GM19324 (cell line): ENCODE data around the gene SPPL2B.

Experiments
- ATAC-seq: cut with Tn5 transposase; IDR thresholded peaks from one replicate; pipeline ENCODE4 v1.9.1; 2021; ENCODE audit warnings: mild to moderate bottlenecking, moderate library complexity; ENCODE audit not compliant: unreplicated experiment, low FRiP score

Gene SPPL2B

GRCh38 chr19:2353159-2353886, 24.8 kb downstream of the SPPL2B start:
- ATAC-seq = no peak

- no peak for ATAC-seq
Measured at GRCh38 chr19:2353887-2354592, 25.6 kb downstream of the SPPL2B start.

GRCh38 chr19:2354670-2355069, 26.2 kb downstream of the SPPL2B start:
- ATAC-seq = no peak

- no peak for ATAC-seq
Measured at GRCh38 chr19:2355168-2356035, 26.9 kb downstream of the SPPL2B start.

GRCh38 chr19:2356036-2356646, 27.7 kb downstream of the SPPL2B start:
- no peak for ATAC-seq

GRCh38 chr19:2357279-2358206, 29.1 kb downstream of the SPPL2B start:
- no peak for ATAC-seq

GRCh38 chr19:2358548-2359173, 30.2 kb downstream of the SPPL2B start:
- ATAC-seq = no peak

GRCh38 chr19:2359992-2360685, 31.7 kb downstream of the SPPL2B start, which contains the start of gene TMPRSS9:
TSS of gene TMPRSS9 (plus strand) at chr19:2360265. CDS start at chr19:2389786, 29,521 bp downstream.
- ATAC-seq = no peak

GRCh38 chr19:2360833-2361232, 32.3 kb downstream of the SPPL2B start:
- no peak for ATAC-seq

GRCh38 chr19:2361246-2362045, 33.0 kb downstream of the SPPL2B start:
- no peak for ATAC-seq

- no peak for ATAC-seq
Measured at GRCh38 chr19:2362046-2362969, 33.8 kb downstream of the SPPL2B start.

GRCh38 chr19:2362970-2363300, 34.5 kb downstream of the SPPL2B start:
- no peak for ATAC-seq

GRCh38 chr19:2363419-2363818, 34.9 kb downstream of the SPPL2B start:
- ATAC-seq = no peak

- no peak for ATAC-seq
Measured at GRCh38 chr19:2365201-2365970, 36.9 kb downstream of the SPPL2B start.

- no peak for ATAC-seq
Measured at GRCh38 chr19:2371656-2372055, 43.2 kb downstream of the SPPL2B start.

GRCh38 chr19:2372076-2372612, 43.7 kb downstream of the SPPL2B start:
- no peak for ATAC-seq
